Measurements from ENCODE around the gene MYRF.

The MYRF gene

GRCh38 chr11:61752117-61752924 is at the start of gene MYRF:
Gene MYRF, plus strand, starts transcription at chr11:61752636. Its CDS starts 109 bp downstream, at chr11:61752745.
- DNase-seq = peak; percentile 65

- peak; percentile 19 for DNase-seq
These were observed 49.6 kb upstream of the MYRF start for GRCh38 chr11:61702701-61703312.

DNA sequence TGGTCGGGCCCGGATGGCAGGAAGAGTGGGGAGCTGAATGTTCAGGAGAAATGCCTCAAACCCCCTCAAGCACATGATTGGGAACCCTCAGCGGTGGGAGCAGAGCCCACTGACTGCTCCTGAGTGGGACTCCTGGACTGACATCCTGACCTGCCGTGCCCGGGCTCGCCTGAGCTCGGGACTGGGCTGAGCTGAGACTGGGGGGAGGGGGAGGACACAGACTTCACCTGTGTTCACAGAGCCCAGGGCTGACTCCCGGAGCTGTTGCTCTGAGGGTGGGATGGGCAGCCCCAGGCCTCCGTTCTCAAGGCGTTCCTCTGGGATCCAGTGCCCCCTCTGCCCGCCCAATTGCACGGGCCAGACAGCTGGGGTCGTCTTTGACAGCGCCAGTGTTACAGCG is 47.6 kb upstream of the MYRF start:
- no peak for DNase-seq

GRCh38 chr11:61706452-61707400 is 45.7 kb upstream of the MYRF start:
- DNase-seq = no peak

DNA sequence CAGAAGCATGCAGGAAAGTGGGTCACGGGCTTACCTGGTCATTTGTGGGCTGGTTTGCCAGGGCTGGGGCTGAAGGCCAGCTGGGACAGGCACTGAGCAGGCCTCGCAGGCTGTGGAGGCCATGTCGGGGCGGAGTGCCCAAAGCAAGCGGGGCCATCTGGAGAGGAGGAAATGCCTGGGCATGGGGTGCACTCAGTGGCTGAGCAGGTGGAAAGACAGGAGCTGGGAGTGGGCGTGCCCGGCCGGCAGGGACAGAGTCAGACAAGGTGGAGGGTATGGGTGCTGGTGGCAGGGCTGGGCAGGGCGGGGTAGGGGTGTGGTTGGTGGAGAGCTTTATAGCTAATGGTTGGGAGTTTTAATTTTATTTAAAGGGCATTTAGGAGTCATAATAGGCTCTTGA is 44.9 kb upstream of the MYRF start:
- no peak for DNase-seq

DNA sequence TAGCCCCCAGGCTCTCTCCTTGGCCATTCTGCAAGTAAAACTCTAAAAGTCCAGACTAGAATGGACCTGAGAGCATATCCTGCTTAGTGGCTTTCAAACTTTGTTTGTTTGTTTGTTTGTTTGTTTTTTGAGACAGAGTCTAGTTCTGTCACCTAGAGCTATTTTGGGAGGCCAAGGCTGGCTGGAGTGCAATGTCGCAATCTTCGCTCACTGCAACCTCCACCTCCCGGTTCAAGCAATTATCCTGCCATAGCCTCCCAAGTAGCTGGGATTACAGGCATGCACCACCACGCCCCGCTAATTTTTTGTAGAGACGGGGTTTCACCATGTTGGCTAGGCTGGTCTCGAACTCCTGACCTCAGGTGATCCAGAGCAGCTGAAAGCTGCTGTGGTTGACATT is 43.3 kb upstream of the MYRF start:
- DNase-seq = no peak

- no peak for DNase-seq
These were observed 42.9 kb upstream of the MYRF start for GRCh38 chr11:61709572-61709971.

GRCh38 chr11:61710019-61710418 is 42.4 kb upstream of the MYRF start:
- no peak for DNase-seq

GRCh38 chr11:61711037-61711436 is 41.4 kb upstream of the MYRF start:
- DNase-seq = no peak

- no peak for DNase-seq
These were observed 40.9 kb upstream of the MYRF start for GRCh38 chr11:61711498-61711897.

GRCh38 chr11:61712314-61712713 is 40.1 kb upstream of the MYRF start:
- DNase-seq = no peak

DNA sequence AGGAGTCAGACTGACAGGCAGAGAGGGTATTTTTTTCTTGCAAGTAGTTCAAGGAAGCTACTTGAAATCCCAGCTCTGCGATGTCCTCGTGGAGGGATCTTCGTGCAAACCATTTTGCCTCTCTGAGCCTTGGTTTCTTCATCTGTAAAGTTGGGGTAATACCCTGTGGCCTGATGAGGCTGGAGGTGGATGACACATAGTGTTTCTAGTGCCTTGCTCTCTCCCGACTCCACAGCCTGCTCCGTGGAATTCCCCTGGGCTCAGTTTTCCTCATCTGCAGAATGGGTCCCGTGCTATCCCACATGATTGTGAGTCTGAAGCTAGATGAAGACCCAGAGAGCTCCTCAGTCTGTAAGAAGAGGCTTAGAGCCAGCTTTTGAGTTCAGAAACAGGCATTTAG is 39.6 kb upstream of the MYRF start:
- no peak for DNase-seq

DNA sequence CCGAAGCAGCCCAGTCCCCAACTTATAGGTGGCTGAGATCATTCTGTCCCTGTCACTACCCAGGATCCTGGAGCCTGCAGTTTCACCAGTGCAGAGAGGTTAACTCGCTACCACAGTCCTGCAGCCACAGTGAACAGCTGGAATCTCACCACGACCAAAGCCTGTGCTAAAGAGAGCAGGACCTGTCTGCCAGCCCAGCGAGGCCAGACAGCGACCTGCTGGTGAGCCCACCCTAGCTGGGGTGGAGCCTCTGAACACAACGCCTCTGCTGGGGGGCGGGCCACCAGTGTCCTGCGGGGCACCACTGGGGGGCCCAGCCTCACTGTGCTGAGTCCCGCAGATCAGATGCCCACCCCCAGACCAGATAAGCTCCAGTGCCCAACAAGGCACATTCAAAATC is 39.0 kb upstream of the MYRF start:
- no peak for DNase-seq

- DNase-seq = no peak
These were observed 38.5 kb upstream of the MYRF start for GRCh38 chr11:61713906-61714305.

DNA sequence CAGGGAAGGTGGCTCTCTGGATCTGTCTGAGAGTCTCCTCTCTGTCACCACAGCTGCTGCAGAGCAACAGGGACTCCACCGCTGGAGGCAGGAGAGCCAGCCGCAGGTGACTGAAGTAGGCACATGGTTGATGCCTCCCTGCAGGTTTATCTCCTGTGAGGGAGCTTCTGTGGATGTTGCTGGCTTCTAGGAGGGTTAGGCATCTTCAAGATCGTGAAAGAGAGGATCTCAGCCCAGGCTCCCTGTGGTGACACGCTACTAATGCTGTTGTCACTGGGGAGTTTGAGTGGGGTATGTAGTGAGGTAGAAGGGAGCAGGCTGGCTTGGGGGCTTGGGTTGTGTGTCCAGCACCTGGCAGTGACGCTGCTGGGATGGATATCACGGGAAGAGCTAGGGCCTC is 38.1 kb upstream of the MYRF start:
- DNase-seq = no peak

GRCh38 chr11:61714916-61715315 is 37.5 kb upstream of the MYRF start:
- DNase-seq = no peak

GRCh38 chr11:61715867-61716266 is 36.6 kb upstream of the MYRF start:
- DNase-seq = no peak

DNA sequence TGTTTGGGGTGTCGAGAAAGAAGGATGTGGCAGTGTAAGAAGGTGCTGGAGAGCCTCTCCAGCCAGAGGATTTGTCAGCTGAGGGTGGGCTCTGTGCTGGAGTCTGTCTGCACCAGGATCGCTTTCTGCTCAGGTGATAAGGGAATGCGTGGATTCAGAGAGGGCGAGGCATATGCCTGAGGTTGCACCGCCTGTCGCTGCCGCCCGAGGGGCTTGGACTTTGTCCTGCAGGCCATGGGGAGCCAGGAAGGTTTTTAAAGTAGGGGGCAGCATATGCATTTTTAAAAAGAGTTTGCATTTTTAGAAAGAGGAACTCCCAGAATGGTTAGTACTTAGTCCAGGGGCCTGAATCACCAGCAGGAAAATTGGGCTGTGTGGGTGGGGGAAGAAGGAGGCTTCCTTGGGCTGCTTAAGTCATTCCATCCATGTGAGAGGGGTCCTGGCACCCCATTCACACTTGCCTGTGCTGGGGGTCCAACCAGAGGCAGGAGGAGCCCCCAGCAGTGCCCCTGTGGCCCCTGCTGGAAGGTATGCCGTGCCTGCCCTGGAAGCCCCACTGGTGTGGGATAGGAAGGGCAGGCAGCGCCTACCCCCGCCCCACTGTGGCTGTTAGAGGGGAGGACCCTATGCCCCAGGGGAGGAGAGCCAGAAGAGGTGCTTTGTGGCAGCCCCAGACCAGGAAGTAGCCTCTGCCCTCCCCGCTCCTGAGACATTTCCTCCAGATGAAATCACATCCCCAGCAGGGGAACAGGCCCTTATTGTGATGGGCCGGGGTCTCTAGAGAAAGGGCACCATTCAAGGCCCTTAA is 35.8 kb upstream of the MYRF start:
- DNase-seq = no peak

DNA sequence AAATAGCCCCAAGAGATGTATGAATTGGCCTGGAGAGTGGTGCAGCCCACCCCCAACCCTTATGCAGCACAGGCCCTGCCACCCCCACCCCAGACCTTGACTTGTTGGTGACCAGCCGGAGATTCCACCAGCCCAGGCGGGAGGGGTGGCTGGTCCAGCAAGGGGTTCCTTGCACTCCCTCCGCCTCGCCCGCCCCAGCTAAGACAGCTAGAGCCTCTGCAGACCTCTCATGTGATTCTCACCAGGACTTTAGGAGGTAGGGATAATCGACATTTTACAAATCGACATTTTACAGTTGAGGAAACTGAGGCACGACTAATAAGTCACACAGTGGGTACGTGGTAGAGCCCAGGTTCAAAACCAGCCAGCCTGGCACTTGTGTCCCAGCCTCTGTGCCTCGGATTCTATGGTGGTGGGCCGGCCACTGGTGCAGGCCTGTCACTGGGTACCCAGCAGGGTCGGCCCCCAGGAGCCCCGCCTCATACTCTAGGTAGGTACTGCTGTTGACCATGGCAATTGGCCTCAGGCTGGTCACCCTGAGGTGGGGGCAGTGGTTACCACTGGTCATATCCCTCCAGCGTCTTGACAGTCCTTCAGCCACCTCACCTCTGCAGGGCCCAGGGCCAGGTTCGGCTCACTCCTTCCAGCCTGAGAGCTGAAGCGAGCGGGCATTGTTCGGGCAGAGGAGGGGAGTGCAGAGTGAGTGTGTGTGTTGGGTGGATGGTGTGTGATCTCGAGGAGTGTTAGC is 35.0 kb upstream of the MYRF start:
- DNase-seq = no peak

DNA sequence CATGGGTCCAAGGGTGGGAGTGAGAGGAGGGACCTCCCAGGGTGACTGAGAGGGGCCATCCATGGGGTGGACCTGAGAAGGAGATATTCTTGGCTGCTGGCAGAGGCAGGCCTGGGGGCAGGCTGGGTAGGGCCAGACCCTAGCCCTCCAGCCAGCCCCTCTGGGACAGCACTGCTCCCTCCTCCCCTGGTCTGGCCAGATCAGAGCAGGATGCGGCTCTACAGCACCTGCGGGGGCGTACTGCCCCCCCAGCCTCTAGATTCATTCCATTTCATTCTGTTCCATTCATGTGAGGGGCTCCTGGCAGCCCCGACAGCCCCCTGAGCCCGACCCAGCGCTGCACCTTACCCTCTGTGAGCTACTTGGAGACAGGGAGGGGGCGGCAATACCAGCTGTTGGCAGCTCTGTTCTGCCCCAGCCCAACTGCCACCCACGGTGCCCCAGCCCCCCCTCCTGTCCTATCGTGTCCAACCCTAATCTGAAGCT is 34.3 kb upstream of the MYRF start:
- no peak for DNase-seq

GRCh38 chr11:61718621-61719302 is 33.7 kb upstream of the MYRF start:
- DNase-seq = no peak

Measured in activated CD4-positive, alpha-beta T cell treated with anti-CD3 and anti-CD28 coated beads, Interleukin-2, Interleukin-6, amounts not matched to agents 100 ng/mL and 50 ng/mL, durations not matched to agents 16 hours and 8 hours (primary cell).